A204.1 (cell line): ENCODE measurements around the gene PDRG1.
"Not testable (repeated sequence)": the region's sequence is repeated elsewhere in the genome, so short reads cannot be mapped to it uniquely, and the experiment has no call there.

Experiments
- FAIRE-seq: peaks from 2 replicates; lab custom pipeline; 2012; peaks lifted over from hg19 to GRCh38; lab: Jason Lieb, UNC

The PDRG1 gene

GRCh38 chr20:31926493-31926892, 25.4 kb downstream of the PDRG1 start:
- FAIRE-seq = no peak

DNA sequence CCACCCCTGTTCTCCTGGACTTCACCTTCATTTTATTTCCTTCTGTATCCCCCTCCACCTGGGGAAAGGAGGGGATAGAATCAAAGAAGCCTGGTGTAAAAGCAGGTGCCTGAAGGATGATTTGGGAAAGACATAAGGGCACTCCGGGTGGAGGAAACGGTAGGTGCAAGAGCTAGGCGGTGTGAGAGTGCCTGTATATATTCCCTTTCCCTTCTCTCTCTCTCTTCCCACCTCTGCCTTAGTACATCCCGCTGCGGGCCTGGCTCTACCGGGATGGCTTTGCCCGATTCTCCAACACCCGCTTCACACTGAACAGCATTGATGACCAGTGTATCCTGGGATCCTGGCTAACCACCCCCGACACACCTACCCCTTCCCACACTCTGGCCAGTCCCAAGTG, 26.2 kb downstream of the PDRG1 start:
- FAIRE-seq = no peak

GRCh38 chr20:31924561-31924960, 27.3 kb downstream of the PDRG1 start:
- no peak for FAIRE-seq

GRCh38 chr20:31923388-31924331, 28.2 kb downstream of the PDRG1 start:
- FAIRE-seq = no peak

DNA sequence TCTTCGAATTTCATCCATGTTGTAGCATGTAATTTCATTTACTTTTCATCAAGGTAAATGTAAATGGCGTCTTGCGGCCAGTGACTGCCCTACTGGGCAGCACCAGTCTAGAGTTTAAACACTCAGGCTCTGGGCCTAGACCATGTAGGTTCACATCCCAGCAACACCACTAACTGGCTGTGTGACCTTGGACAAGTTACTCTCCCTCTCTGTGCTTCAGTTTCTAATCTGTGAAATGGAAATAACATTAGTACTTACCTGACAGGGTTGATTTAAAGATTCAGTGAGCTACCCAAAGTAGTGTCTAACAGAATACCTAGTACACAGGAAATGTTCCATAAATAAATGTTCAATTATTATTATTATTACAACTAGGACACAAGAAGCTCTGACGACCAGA, 29.3 kb downstream of the PDRG1 start:
- no peak for FAIRE-seq

- FAIRE-seq = no peak
Measured at GRCh38 chr20:31922181-31922580, 29.7 kb downstream of the PDRG1 start.

GRCh38 chr20:31921480-31921879, 30.4 kb downstream of the PDRG1 start:
- not testable (repeated sequence) for FAIRE-seq

- no peak for FAIRE-seq
Measured at GRCh38 chr20:31920275-31920855, 31.5 kb downstream of the PDRG1 start.

DNA sequence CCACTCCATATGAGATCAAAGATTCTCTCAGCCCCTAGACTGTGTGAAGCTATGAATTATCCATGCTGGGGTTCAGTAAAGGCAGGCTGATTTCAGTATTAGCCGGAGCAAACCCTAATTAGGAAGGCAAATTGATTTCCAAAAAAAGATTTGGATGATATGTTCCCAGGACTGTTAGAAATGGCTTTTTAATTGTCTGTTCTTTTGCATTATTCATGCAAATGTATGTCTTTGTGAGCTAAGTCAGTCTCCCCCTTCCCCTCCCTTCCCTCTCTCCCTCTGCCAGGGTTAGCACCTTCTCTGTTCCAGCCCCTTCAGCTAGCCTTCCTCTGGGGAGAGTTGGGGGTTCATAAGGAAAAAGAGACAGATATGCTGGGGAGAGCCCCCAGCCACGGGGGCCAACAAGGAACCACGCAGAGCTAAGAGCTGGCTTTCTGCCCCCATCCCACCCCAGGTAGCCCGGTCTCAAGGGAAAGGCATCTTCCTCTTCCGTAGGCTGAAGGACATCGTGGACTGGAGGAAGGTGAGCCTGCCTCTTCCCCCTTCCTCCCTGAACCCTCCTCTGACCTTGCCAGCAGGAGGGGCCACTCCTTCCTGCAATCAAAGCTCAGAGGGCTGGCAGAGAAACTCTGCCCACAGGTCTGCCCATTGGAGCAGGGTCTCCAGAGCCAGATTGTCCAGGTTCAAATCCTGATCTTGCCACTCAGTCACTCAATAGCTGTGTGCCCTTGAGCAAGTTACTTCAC, 32.3 kb downstream of the PDRG1 start:
- FAIRE-seq = no peak

GRCh38 chr20:31918466-31919105, 33.3 kb downstream of the PDRG1 start:
- FAIRE-seq = no peak

DNA sequence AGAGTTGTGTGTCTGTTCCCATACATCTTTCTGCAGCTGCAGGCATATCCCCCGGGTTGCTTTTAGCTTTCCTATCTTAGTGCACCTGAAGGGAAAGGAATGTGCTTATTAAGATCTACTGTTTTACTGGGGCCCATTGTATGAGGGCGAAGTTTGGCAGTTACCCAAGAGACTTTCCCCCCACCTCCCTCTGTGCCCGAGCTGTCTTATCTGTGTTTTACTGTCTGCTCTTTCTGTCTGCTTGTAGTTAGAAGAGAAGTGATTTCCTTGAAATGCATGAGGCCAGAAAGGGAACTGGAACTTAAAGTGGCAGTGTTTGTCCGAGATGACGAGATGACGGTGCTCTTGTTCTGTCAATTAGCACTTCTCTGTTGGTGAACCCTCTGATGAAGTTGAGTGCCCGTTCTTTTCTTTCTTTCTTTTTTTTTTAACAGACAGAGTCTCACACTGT, 33.9 kb downstream of the PDRG1 start:
- not testable (repeated sequence) for FAIRE-seq

DNA sequence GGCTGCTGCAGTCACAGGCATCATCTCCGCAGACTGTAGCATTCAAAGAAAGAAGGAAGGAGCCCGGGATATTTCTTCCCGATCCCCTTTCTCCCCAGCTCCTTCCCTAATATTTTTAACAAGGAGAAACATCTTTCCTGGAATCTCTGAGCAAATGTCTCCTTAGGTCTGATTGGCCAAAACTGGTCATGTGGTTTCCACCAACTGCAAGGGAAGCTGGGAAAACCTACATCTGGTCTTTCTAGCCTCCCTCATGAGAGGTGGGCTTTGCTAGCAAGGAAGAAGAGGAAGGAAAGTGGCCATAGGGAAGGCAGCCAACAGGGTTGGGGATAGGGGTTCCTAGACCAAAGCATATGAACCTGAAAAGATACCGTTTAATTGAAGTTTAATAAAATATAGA, 35.1 kb downstream of the PDRG1 start:
- no peak for FAIRE-seq

- no peak for FAIRE-seq
Measured at GRCh38 chr20:31915491-31916280, 36.2 kb downstream of the PDRG1 start.

GRCh38 chr20:31914170-31914569, 37.7 kb downstream of the PDRG1 start:
- FAIRE-seq = no peak

- FAIRE-seq = no peak
Measured at GRCh38 chr20:31913431-31914157, 38.3 kb downstream of the PDRG1 start.

DNA sequence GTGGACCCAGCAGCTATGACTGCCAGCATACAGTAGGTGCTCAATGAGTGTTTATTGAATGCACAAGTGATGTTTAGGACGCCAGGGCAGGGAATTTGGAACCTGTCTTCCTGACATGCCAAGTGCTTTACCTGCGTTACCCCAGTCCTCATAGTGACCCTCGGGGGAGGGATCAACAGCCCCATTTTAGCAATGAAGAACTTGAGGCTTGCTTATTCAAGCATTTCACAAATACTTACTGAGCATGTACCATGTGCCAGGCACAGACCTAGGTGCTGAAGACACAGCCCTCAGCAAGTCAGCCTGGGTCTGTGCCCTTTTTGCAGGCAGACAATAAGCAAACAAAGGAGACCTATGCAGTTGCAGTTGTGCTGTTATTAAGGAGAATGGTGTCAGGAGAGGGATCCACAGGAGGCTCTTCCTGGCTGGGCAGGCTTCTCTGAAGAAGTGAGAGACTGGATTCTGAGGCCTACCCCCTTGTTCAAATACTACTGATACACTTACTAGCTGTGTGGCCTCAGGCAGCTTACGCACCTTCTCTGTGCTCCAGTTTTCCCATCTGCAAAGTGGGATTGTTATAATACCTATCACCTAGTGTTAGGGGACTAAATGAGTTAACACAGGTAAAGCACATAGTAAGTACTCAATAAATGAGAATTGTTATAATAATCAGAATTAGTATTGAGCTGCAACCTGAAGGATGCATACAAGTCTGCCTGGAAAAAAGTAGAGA, 41.6 kb downstream of the PDRG1 start:
- FAIRE-seq = no peak

DNA sequence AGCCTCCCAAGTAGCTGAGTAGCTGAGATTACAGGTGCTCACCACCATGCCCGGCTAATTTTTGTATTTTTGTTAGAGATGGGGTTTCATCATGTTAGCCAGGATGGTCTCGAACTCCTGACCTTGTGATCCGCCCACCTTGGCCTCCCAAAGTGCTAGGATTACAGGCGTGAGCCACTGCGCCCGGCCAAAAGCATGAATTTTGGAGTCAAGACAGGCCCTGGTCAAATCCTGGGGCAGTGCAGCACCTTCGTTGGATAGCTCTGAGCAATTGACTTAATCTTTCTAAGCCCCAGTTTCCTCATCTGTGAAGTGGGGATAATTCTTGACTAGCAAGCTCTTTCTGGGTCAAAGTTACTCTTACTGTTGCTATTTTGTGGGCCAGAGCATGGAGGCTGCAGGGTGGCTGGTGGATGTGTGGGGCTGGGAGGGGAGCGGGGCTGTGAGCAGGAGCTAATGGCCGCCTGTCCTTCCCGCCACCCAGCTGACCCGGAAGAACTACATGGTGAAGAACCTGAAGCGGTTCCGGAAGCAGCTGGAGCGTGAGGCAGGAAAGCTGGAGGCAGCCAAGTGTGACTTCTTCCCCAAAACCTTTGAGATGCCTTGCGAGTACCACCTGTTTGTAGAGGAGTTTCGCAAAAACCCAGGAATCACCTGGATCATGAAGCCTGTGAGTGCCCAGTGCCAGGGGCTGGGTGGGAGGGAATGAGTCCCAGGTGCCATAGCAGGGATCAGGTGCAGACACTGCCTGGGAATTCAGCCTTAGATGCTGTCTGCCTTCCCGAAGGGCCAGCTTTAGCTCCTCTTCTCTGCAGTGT, 42.4 kb downstream of the PDRG1 start:
- no peak for FAIRE-seq

DNA sequence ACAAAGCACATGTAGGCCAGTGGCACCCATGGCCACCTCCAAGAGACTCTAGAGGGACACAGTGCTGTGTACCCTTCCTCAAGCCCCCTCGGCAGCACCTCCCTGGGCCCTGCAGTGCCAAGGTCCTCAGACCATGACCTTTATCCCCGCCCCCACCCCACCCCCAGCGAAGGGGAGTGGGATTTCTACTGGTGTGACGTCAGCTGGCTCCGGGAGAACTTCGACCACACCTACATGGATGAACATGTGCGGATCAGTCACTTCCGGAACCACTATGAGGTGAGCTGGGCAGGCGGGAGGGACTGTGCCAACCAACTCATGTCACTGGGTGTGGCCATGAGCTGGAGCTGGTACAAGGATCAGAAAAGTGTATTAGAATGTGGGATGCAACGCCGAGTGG, 43.4 kb downstream of the PDRG1 start:
- no peak for FAIRE-seq

GRCh38 chr20:31908016-31908415, 43.8 kb downstream of the PDRG1 start:
- FAIRE-seq = no peak
